GM12864 (cell line): ENCODE results near the gene ODC1.

Source experiments
- DNase-seq: peaks from one replicate; pipeline ENCODE4 v3.0.0-alpha.2; 2011; ENCODE audit warnings: low read depth
- H3K4me3 ChIP-seq: 2 replicates; pipeline ENCODE4 v1.5.1; 2011; ENCODE audit warnings: mild to moderate bottlenecking, low read depth, low read length, control low read depth
- CTCF ChIP-seq: IDR thresholded peaks from 2 replicates; pipeline ENCODE4 v1.5.1; 2011; ENCODE audit warnings: low read depth, mild to moderate bottlenecking, moderate library complexity, low read length, control low read depth, inconsistent platforms; ENCODE audit errors: missing control alignments

The ODC1 gene

GRCh38 chr2:10471046-10471571 lies 23.0 kb upstream of the ODC1 start:
- H3K4me3 ChIP-seq = no peak overlapping the region
- DNase-seq = no peak
- TF ChIP-seq CTCF = no peak

- DNase-seq = no peak
- TF ChIP-seq CTCF = no peak
- no peak overlapping the region for H3K4me3 ChIP-seq
Observed at GRCh38 chr2:10469955-10470608, 22.0 kb upstream of the ODC1 start.

- DNase-seq = no peak
- TF ChIP-seq CTCF = no peak
- H3K4me3 ChIP-seq = no peak overlapping the region
Observed at GRCh38 chr2:10469301-10469700, 21.2 kb upstream of the ODC1 start.

- no peak overlapping the region for H3K4me3 ChIP-seq
- TF ChIP-seq CTCF = no peak
- DNase-seq = no peak
Observed at GRCh38 chr2:10467401-10467800, 19.3 kb upstream of the ODC1 start.

GRCh38 chr2:10466801-10467200 lies 18.7 kb upstream of the ODC1 start:
- DNase-seq = no peak
- H3K4me3 ChIP-seq = no peak overlapping the region
- TF ChIP-seq CTCF = no peak

- no peak for DNase-seq
- no peak overlapping the region for H3K4me3 ChIP-seq
- no peak for TF ChIP-seq CTCF
Observed at GRCh38 chr2:10465910-10466309, 17.8 kb upstream of the ODC1 start.

- DNase-seq = no peak
- TF ChIP-seq CTCF = no peak
- no peak overlapping the region for H3K4me3 ChIP-seq
Observed at GRCh38 chr2:10462178-10463083, 14.3 kb upstream of the ODC1 start.
